H9 (cell line): ENCODE results near the gene ZNHIT1. TPM values are rescaled to one million over a fixed set of nuclear protein-coding genes. Genes with fewer than 3 reads are reported as not detected.
A peak's percentile ranks its signal among the peaks of the same experiment; 100 is the strongest.

Experiments used
- DNase-seq: peaks from one replicate; pipeline ENCODE4 v3.0.0-alpha.2; 2017
- H2AFZ ChIP-seq: one replicate; pipeline ENCODE4 v1.6.1; 2013; ENCODE audit warnings: mild to moderate bottlenecking, low read length, control low read depth, moderate library complexity
- H2AK5ac ChIP-seq: 2 replicates; pipeline ENCODE4 v1.6.1; 2013; ENCODE audit warnings: low read length, control low read depth, mixed read lengths; ENCODE audit not compliant: insufficient read length
- H2BK120ac ChIP-seq: one replicate; pipeline ENCODE4 v1.6.1; 2013; ENCODE audit warnings: low read depth, mild to moderate bottlenecking, low read length, control low read depth, inconsistent platforms; ENCODE audit not compliant: poor library complexity, severe bottlenecking
- H2BK12ac ChIP-seq: 2 replicates; pipeline ENCODE4 v1.6.1; 2013; ENCODE audit warnings: low read length, control low read depth, mixed read lengths, low read depth; ENCODE audit not compliant: insufficient read length
- H2BK15ac ChIP-seq: 2 replicates; pipeline ENCODE4 v1.6.1; 2013; ENCODE audit warnings: low read depth, low read length, control low read depth
- H2BK20ac ChIP-seq: one replicate; pipeline ENCODE4 v1.6.1; 2013; ENCODE audit warnings: low read depth, mild to moderate bottlenecking, low read length, control low read depth, inconsistent platforms; ENCODE audit not compliant: poor library complexity, severe bottlenecking
- H2BK5ac ChIP-seq: 2 replicates; pipeline ENCODE4 v1.6.1; 2013; ENCODE audit warnings: low read length, control low read depth, mixed read lengths; ENCODE audit not compliant: insufficient read length
- H3K14ac ChIP-seq: 2 replicates; pipeline ENCODE4 v1.6.1; 2013; ENCODE audit warnings: low read length, control low read depth; ENCODE audit not compliant: insufficient read depth
- H3K18ac ChIP-seq: 2 replicates; pipeline ENCODE4 v1.6.1; 2013; ENCODE audit warnings: low read depth, mild to moderate bottlenecking, mixed read lengths, low read length, control low read depth; ENCODE audit not compliant: insufficient read length
- H3K23ac ChIP-seq: 2 replicates; pipeline ENCODE4 v1.6.1; 2013; ENCODE audit warnings: low read length, control low read depth, mixed read lengths, low read depth; ENCODE audit not compliant: insufficient read length
- H3K23me2 ChIP-seq: 2 replicates; pipeline ENCODE4 v1.6.1; 2013; ENCODE audit warnings: low read depth, mild to moderate bottlenecking, mixed read lengths, low read length, control low read depth; ENCODE audit not compliant: insufficient read length, poor library complexity, severe bottlenecking
- H3K27ac ChIP-seq: 2 replicates; pipeline ENCODE4 v1.5.1; 2013; ENCODE audit warnings: low read length, control low read depth, mixed read lengths, low read depth; ENCODE audit not compliant: insufficient read length
- H3K27me3 ChIP-seq: 2 replicates; pipeline ENCODE4 v1.6.1; 2013; ENCODE audit warnings: low read length, control low read depth, inconsistent platforms; ENCODE audit not compliant: insufficient read depth
- H3K4ac ChIP-seq: 2 replicates; pipeline ENCODE4 v1.6.1; 2013; ENCODE audit warnings: low read depth, mild to moderate bottlenecking, control low read depth, inconsistent platforms, low read length, moderate library complexity
- H3K4me1 ChIP-seq: 2 replicates; pipeline ENCODE4 v1.6.1; 2013; ENCODE audit warnings: low read length, control low read depth, inconsistent platforms; ENCODE audit not compliant: insufficient read depth
- H3K4me2 ChIP-seq: 2 replicates; pipeline ENCODE4 v1.6.1; 2013; ENCODE audit warnings: low read length, control low read depth, mixed read lengths; ENCODE audit not compliant: insufficient read length, insufficient read depth
- H3K56ac ChIP-seq: 2 replicates; pipeline ENCODE4 v1.6.1; 2013; ENCODE audit warnings: low read depth, mild to moderate bottlenecking, mixed read lengths, low read length, control low read depth; ENCODE audit not compliant: insufficient read length
- H3K79me1 ChIP-seq: 2 replicates; pipeline ENCODE4 v1.6.1; 2013; ENCODE audit warnings: low read depth, mild to moderate bottlenecking, moderate library complexity, low read length, control low read depth, inconsistent platforms; ENCODE audit not compliant: insufficient read depth, poor library complexity, severe bottlenecking
- H3K79me2 ChIP-seq: 2 replicates; pipeline ENCODE4 v1.6.1; 2013; ENCODE audit warnings: low read length, control low read depth, inconsistent platforms; ENCODE audit not compliant: insufficient read depth
- H3K9ac ChIP-seq: 2 replicates; pipeline ENCODE4 v1.6.1; 2013; ENCODE audit warnings: low read length, control low read depth, mixed read lengths; ENCODE audit not compliant: insufficient read length; ENCODE audit errors: extremely low read depth
- H3K9me3 ChIP-seq: one replicate; pipeline ENCODE4 v1.6.1; 2013; ENCODE audit warnings: low read depth, low read length, inconsistent platforms; ENCODE audit not compliant: control insufficient read depth
- H3T11ph ChIP-seq: one replicate; pipeline ENCODE4 v1.6.1; 2013; ENCODE audit warnings: mild to moderate bottlenecking, low read length, control low read depth, inconsistent platforms
- H4K20me1 ChIP-seq: one replicate; pipeline ENCODE4 v1.6.1; 2013; ENCODE audit not compliant: control insufficient read depth, insufficient read length, insufficient read depth
- H4K5ac ChIP-seq: 2 replicates; pipeline ENCODE4 v1.6.1; 2013; ENCODE audit warnings: low read depth, mild to moderate bottlenecking, mixed read lengths, low read length, control low read depth; ENCODE audit not compliant: insufficient read length
- H4K8ac ChIP-seq: replicated peaks from 2 replicates; pipeline ENCODE4 v1.6.1; 2013; ENCODE audit warnings: low read length, control low read depth, mixed read lengths, low read depth; ENCODE audit not compliant: insufficient read length
- H4K91ac ChIP-seq: 2 replicates; pipeline ENCODE4 v1.6.1; 2013; ENCODE audit warnings: low read depth, mild to moderate bottlenecking, moderate library complexity, mixed read lengths, low read length, control low read depth; ENCODE audit not compliant: insufficient read length
- H3K27ac Mint-ChIP-seq, 3 experiments: 2 replicates in 2 of 3; 3 replicates in 1 of 3; pipeline ENCODE4 v1.8.0; 2020 to 2021; ENCODE audit warnings: mixed read lengths in 3 of 3, mild to moderate bottlenecking in 1 of 3, moderate library complexity in 1 of 3
- H3K27me3 Mint-ChIP-seq: 2 replicates; pipeline ENCODE4 v1.8.0; 2021; ENCODE audit warnings: low read depth, mild to moderate bottlenecking, moderate library complexity, mixed read lengths
- H3K36me3 Mint-ChIP-seq, 3 experiments: 2 replicates in 2 of 3; 3 replicates in 1 of 3; pipeline ENCODE4 v1.8.0; 2020 to 2021; ENCODE audit warnings: low read depth in 3 of 3, mixed read lengths in 3 of 3; ENCODE audit not compliant: insufficient read depth in 1 of 3
- H3K4me1 Mint-ChIP-seq, 2 experiments: 2 replicates each; pipeline ENCODE4 v1.8.0; 2020; ENCODE audit warnings: mixed read lengths in 2 of 2
- H3K4me3 Mint-ChIP-seq, 2 experiments: 2 replicates in 1 of 2; 3 replicates in 1 of 2; pipeline ENCODE4 v1.8.0; 2020 to 2021; ENCODE audit warnings: mild to moderate bottlenecking in 2 of 2, mixed read lengths in 2 of 2, moderate library complexity in 1 of 2
- H3K9me3 Mint-ChIP-seq, 2 experiments: 2 replicates in 1 of 2; 3 replicates in 1 of 2; pipeline ENCODE4 v1.8.0; 2020; ENCODE audit warnings: mild to moderate bottlenecking in 2 of 2, mixed read lengths in 2 of 2, moderate library complexity in 1 of 2
- CTCF ChIP-seq: fragments of 200-600 bp; sonication (generic); conservative IDR thresholded peaks from 3 replicates; pipeline ENCODE4 v1.8.0; 2021; ENCODE audit warnings: antibody characterized with exemption, mild to moderate bottlenecking
- whole genome bisulfite sequencing: extraction: QIAGEN DNeasy Blood & Tissue Kit; methylation state at CpG from one replicate; pipeline ENCODE4 v1.1.7; 2013; ENCODE audit warnings: missing lambda C conversion rate, low lambda C conversion rate, mixed read lengths; ENCODE audit not compliant: insufficient read length; ENCODE audit errors: extremely low coverage; 5-methylcytosine and 5-hydroxymethylcytosine counted together
- total RNA-seq: library from RNA; stranded (reverse); gene quantifications from 2 replicates; pipeline ENCODE4 v1.2.1, GENCODE V29; 2021

Gene ZNHIT1
- total RNA-seq, 1 experiment from 2014 or later: 52.7 TPM

- H3K4me2 ChIP-seq: peak overlapping the region; percentile 63
- no peak overlapping the region for H2AK5ac ChIP-seq
- peaks cover 47% of the 10 kb centered on the region for H3K27me3 ChIP-seq
- Mint-ChIP-seq H3K27ac (0 out of 7 replicates have a peak overlapping the region, but pooled peaks of 1 of the 3 experiments have one; percentile 27), H3K9me3 (no peaks in the 10 kb centered on the region), H3K27me3 (peaks cover 87% of the 10 kb centered on the region), H3K4me1 (peaks cover 63 to 75% of the 10 kb centered on the region in 2 experiments), H3K4me3 (peak overlapping the region; percentile 65 to 87), H3K36me3 (no peaks in the 10 kb centered on the region)
- no peak overlapping the region for H3K4ac ChIP-seq
- no peak overlapping the region for H2BK5ac ChIP-seq
- no peak overlapping the region for H3T11ph ChIP-seq
- no peaks in the 10 kb centered on the region for H3K79me2 ChIP-seq
- TF ChIP-seq CTCF: no peak
- H3K14ac ChIP-seq: no peak overlapping the region
- H4K91ac ChIP-seq: no peak overlapping the region
- no peak overlapping the region for H3K18ac ChIP-seq
- no peak overlapping the region for H4K5ac ChIP-seq
- no peak overlapping the region for H2BK12ac ChIP-seq
- H4K8ac ChIP-seq: no peak overlapping the region
- WGBS: no CpG with 5 or more reads among the region's 6 CpGs
- H3K27ac ChIP-seq: no peak overlapping the region
- no peak overlapping the region for H3K9ac ChIP-seq
- no peaks in the 10 kb centered on the region for H4K20me1 ChIP-seq
- no peak overlapping the region for H3K56ac ChIP-seq
- H2BK120ac ChIP-seq: no peak overlapping the region
- H2BK20ac ChIP-seq: no peak overlapping the region
- peak; percentile 36 for DNase-seq
- H3K4me1 ChIP-seq: peaks cover 16% of the 10 kb centered on the region; the same call in 1 of the 2 replicates
- no peak overlapping the region for H2BK15ac ChIP-seq
- H3K23me2 ChIP-seq: peaks cover 62% of the 10 kb centered on the region
- no peaks in the 10 kb centered on the region for H3K9me3 ChIP-seq
- no peaks in the 10 kb centered on the region for H3K79me1 ChIP-seq
- no peak overlapping the region for H3K23ac ChIP-seq
- H2AFZ ChIP-seq: no peak overlapping the region
These were observed 49.4 kb upstream of the ZNHIT1 start for GRCh38 chr7:101168412-101169049.
